Fibroblast of villous mesenchyme (primary cell): ENCODE data around the gene DENND4C. TPM values are rescaled to one million over a fixed set of nuclear protein-coding genes. Genes with fewer than 3 reads are reported as not detected.
"Not testable (repeated sequence)": the region's sequence is repeated elsewhere in the genome, so short reads cannot be mapped to it uniquely, and the experiment has no call there.

Experiments used
- DNase-seq: peaks from one replicate; pipeline ENCODE4 v3.0.0-alpha.2; 2010; ENCODE audit warnings: low read depth
- H3K4me3 ChIP-seq: 2 replicates; pipeline ENCODE4 v1.5.1; 2011; ENCODE audit warnings: low read depth, mild to moderate bottlenecking, low read length
- total RNA-seq: library from RNA; depleted of rRNA; stranded (reverse); fragments of >200 nt; gene quantifications from 2 replicates; pipeline ENCODE4 v1.2.3, GENCODE V29; 2012
- TF ChIP-seq, protein P1 (sequence below): IDR thresholded peaks from 2 replicates; pipeline ENCODE4 v1.5.1; 2012; ENCODE audit warnings: low read depth, mild to moderate bottlenecking, low read length; ENCODE audit not compliant: insufficient read depth

DENND4C gene
- total RNA-seq, 1 donor: 70.0 TPM

DNA sequence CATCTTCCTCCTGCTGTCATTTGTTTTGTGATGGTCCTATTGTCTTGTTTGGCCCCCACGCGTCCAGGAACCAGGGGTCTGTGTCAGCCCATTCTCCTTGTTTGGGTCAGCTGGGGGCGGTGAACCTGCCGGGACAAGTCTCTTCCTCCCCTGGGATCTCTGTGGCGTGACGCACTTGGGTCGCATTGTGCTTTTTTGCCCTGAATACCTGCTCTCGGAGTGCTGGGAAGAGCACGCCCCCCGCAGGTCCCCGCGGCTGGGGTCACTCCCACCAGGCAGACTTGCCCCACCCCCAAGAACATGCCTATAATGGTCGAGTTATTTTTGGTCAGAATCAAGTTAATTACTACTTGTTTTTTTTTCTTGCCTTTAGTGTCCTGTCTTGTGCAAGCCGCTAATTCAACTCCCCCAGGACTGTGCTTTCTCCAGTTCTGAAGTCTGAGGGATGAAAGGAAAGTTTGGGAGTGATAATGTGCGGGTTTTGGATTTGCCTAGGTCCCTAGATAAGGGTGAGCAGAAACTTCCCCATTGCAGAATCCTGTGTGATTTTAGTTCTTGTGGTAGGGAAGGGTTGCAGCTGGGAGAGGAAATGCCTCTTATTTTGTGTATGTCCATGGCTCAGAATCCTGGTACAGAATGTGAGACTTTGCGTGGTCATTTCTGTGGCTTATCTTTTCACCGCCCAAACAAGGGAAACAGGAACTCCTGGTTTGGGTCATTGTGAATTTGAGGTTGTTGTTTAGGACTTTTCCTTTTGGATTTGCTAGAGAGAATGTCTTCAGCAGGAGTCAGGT lies 179.1 kb downstream of the DENND4C start:
- peak; percentile 65 for DNase-seq
- TF ChIP-seq, protein P1, sequence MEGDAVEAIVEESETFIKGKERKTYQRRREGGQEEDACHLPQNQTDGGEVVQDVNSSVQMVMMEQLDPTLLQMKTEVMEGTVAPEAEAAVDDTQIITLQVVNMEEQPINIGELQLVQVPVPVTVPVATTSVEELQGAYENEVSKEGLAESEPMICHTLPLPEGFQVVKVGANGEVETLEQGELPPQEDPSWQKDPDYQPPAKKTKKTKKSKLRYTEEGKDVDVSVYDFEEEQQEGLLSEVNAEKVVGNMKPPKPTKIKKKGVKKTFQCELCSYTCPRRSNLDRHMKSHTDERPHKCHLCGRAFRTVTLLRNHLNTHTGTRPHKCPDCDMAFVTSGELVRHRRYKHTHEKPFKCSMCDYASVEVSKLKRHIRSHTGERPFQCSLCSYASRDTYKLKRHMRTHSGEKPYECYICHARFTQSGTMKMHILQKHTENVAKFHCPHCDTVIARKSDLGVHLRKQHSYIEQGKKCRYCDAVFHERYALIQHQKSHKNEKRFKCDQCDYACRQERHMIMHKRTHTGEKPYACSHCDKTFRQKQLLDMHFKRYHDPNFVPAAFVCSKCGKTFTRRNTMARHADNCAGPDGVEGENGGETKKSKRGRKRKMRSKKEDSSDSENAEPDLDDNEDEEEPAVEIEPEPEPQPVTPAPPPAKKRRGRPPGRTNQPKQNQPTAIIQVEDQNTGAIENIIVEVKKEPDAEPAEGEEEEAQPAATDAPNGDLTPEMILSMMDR: no peak
- H3K4me3 ChIP-seq: peak overlapping the region; percentile 86

DNA sequence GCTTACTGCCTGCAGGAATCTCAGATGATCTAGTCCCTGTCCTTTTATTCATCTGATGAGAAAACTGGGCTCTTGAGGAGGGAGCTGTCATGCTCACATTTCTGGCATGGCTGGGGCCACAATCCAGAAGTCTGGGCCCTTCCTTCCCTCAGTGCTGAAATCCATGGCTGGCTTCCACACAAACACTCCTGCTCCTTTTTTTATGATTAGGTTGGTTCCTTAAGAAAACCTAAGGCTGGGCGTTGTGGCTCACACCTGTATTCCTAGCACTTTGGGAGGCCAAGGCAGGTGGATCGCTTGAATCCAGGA lies 179.7 kb downstream of the DENND4C start:
- TF ChIP-seq, protein P1: no peak
- peak overlapping the region; percentile 86 for H3K4me3 ChIP-seq
- no peak for DNase-seq

DNA sequence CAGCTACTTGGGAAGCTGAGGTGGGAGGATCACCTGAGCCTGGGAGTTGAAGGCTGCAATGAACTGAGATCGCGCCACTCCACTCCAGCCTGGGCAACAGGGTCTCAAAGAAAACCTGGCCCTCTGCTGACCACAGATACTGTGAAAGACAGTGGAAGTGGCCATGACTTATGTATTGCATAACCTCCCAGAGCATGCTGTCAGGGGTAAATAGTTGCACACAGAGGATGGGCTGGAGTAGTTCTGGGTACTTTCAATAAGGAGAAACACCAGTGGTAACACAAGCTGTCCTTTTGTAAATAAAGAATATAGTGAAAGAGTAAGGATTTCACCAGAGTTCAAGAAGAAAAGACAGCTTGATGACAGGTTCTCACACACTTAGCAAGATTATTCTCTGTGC lies 180.1 kb downstream of the DENND4C start:
- TF ChIP-seq, protein P1: no peak
- DNase-seq: peak; percentile 36

DNA sequence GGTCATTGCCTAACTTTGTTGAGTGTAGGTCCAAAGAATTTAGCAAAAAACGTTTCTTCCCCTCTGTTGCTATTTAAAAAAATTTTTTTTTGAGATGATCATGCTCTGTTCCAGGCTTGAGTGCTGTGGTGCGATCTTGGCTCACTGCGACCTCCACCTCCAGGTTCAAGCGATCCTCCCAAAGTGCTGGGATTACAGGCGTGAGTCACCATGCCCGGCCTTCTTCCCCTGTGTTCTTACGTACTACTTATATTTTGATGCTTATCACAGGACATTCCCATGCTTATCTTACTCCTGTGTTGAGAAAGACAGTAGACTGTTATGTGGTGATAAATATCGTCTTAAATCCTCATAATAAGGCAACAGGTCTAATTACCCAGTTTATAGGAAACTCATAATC lies 180.8 kb downstream of the DENND4C start:
- TF ChIP-seq, protein P1: no peak
- peak; percentile 94 for DNase-seq
- no peak overlapping the region for H3K4me3 ChIP-seq

More for the DNA sequence above, 180.1 kb downstream of the DENND4C start:
- no peak overlapping the region for H3K4me3 ChIP-seq

DNA sequence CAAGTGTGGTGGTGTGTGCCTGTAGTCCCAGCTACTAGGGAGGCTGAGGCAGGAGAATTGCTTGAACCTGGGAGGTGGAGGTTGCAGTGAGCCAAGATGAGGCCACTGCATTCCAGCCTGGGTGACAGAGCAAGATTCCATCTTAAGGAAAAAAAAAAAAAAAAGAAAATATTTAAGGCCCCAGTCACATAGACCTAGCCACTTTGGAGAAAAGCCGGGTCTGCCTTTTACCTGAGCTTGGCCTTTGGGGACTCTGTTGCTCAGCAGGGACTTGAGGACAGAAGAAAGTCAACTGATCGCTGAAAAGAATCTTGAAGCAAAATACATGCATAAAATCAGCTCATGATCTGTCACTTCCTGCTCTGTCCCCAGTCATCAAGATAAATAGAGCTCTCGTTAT lies 183.0 kb downstream of the DENND4C start:
- DNase-seq, H3K4me3 ChIP-seq: not testable (repeated sequence)

DNA sequence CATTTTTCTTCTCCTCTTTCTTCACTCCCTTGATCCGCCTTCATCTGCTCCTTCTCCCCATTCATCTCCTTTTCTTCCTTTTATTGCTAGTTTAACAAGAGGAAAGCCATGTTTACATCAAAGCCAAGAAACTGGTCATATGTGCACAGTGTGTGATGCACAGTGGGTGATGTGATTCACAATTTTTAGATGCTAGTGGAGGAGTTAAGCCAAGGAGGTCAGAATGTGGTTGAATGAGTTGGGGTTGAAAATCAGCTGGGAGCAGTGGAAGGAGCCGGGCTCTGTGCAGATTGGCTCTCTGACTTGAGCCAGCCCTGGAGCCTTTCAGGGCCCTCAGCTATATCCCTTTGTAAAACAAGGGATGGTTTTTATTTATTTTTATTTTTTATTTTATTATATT lies 185.7 kb downstream of the DENND4C start:
- peak; percentile 63 for DNase-seq
- TF ChIP-seq, protein P1: no peak

DNA sequence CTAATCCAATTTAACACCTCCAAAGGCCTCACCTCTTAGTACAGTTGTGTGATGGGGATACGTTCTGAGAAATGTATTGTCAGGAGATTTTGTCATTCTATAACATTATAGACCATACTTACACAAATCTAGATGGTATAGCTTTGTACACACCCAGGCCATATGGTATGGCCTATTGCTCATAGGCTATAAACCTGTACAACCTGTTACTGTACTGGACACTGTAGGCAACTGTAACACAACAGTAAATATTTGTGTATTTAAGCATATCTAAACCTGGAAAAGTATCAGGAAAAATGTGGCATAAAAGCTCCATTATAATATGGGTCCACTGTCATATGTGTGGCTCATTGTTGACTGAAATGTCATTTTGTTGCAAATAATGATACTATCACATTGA lies 190.4 kb downstream of the DENND4C start:
- DNase-seq: no peak
- H3K4me3 ChIP-seq: no peak overlapping the region
- TF ChIP-seq, protein P1: no peak

More for the DNA sequence above, 185.7 kb downstream of the DENND4C start:
- H3K4me3 ChIP-seq: no peak overlapping the region

Other genes starting within 250 kb of the DENND4C start
- gene SAXO1, start 197.5 kb upstream of the DENND4C start, total RNA-seq: not detected in 2 replicates
- gene RRAGA, start 181.3 kb upstream of the DENND4C start, total RNA-seq: 45.4 and 55.3 TPM in 2 replicates
- 16.8 and 23.7 TPM in 2 replicates for gene HAUS6, start 127.8 kb upstream of the DENND4C start, total RNA-seq
- gene PLIN2, start 103.2 kb upstream of the DENND4C start, total RNA-seq: 90.2 and 119 TPM in 2 replicates
- 1,027 and 1,067 TPM in 2 replicates for gene RPS6, start 149.5 kb downstream of the DENND4C start, total RNA-seq
- gene ACER2, start 178.3 kb downstream of the DENND4C start, total RNA-seq: 0.64 and 4.7 TPM in 2 replicates